Gastrocnemius medialis (tissue), 4 donors: Measurements from ENCODE around the gene MBD3. TPM values are rescaled to one million over a fixed set of nuclear protein-coding genes. Genes with fewer than 3 reads are reported as not detected.
A peak's percentile ranks its signal among the peaks of the same experiment; 100 is the strongest.

Source experiments
- ATAC-seq, 2 donors: fragments of 150-250 bp; one replicate each; pipeline ENCODE4 v1.9.1; 2016
- DNase-seq, 2 donors: peaks; one replicate each; pipeline ENCODE4 v3.0.0-alpha.2; 2019
- H3K27ac ChIP-seq, 4 donors: fragments of 200-600 bp; sonication (generic); 1 replicate in 1 of 4; 2 replicates in 3 of 4; pipeline ENCODE4 v1.5.1; 2016 to 2018; ENCODE audit warnings: mild to moderate bottlenecking in 2 of 4, moderate library complexity in 1 of 4
- H3K27me3 ChIP-seq, 3 donors: fragments of 200-600 bp; sonication (generic) in 2 of 3; 1 replicate in 1 of 3; 2 replicates in 2 of 3; pipeline versions ENCODE4 v1.5.1 to v1.6.0; 2016 to 2019; ENCODE audit warnings: mild to moderate bottlenecking in 1 of 3, moderate library complexity in 1 of 3
- H3K36me3 ChIP-seq, 2 donors: fragments of 200-600 bp; sonication (generic) in 1 of 2; one replicate each; pipeline ENCODE4 v1.5.1; 2017 to 2018
- H3K4me1 ChIP-seq, 2 donors: fragments of 200-600 bp; sonication (generic) in 1 of 2; one replicate each; pipeline ENCODE4 v1.5.1; 2016 to 2017; ENCODE audit warnings: mild to moderate bottlenecking in 2 of 2
- H3K4me3 ChIP-seq, 4 donors: fragments of 200-600 bp; sonication (generic) in 3 of 4; 1 replicate in 1 of 4; 2 replicates in 3 of 4; pipeline ENCODE4 v1.5.1; 2016 to 2019; ENCODE audit warnings: mild to moderate bottlenecking in 2 of 4
- H3K9me3 ChIP-seq, 3 donors: fragments of 200-600 bp; sonication (generic) in 2 of 3; 1 replicate in 1 of 3; 2 replicates in 2 of 3; pipeline ENCODE4 v1.5.1; 2016 to 2019
- CTCF ChIP-seq, 5 experiments: fragments of 450-650 bp in 3 of 5; fragments of 200-600 bp in 2 of 5; sonication (generic) in 2 of 5; IDR thresholded peaks in 4 of 5; conservative IDR thresholded peaks in 1 of 5; 1 replicate in 4 of 5; 2 replicates in 1 of 5; pipeline ENCODE4 v1.5.1; 2016 to 2019; ENCODE audit warnings: antibody characterized with exemption in 5 of 5, mild to moderate bottlenecking in 3 of 5, moderate library complexity in 3 of 5
- POLR2A ChIP-seq, 2 donors: fragments of 450-650 bp; IDR thresholded peaks; one replicate each; pipeline ENCODE4 v1.6.1; 2017; ENCODE audit warnings: antibody characterized with exemption in 2 of 2, mild to moderate bottlenecking in 2 of 2, moderate library complexity in 2 of 2
- in situ Hi-C, 4 donors: fragments of 200-750 bp; cut with MboI; loops; one replicate each; pipeline versions ENCODE4 v1.15.0 to v1.8.0; 2017; ENCODE audit warnings: low sequenced_read_pairs in 4 of 4
- intact Hi-C: fragments of 100-400 bp; cut with DNase I; formaldehyde crosslinking; loops from one replicate; pipeline ENCODE4 v1.15.1; 2023; ENCODE audit warnings: low total_unique reads
- total RNA-seq, 4 donors: library from RNA; depleted of rRNA; stranded (reverse); fragments of >200 nt; gene quantifications; one replicate each; pipeline versions ENCODE4 v1.1.0 to v1.2.3, GENCODE V29; 2016

MBD3 gene
- total RNA-seq, 4 donors from 2014 or later = 66.9 to 147 (median 118) TPM

GRCh38 chr19:1566392-1567115, 26.1 kb downstream of the MBD3 start:
- Histone ChIP-seq H3K36me3 (no peaks in the 10 kb centered on the region), H3K9me3 (no peaks in the 10 kb centered on the region), H3K27me3 (peaks cover 6 to 11% (median 8%) of the 10 kb centered on the region in 3 donors), H3K4me1 (peaks cover 4 to 7% of the 10 kb centered on the region in 2 donors), H3K27ac (peak overlapping the region; percentile 10 to 62 (median 36)), H3K4me3 (peak overlapping the region; percentile 45 to 53 (median 51))
- in situ Hi-C loops = no loop called here
- DNase-seq (no peak), ATAC-seq (peak in 1 of 2 donors; percentile 40)
- intact Hi-C loops = loop anchor here (5.0 kb wide), 1 partner anchor 41 kb away; the partner anchor contains the start of gene UQCR11
- no peak for TF ChIP-seq CTCF (IDR thresholded peaks at IDR 0.05 in 4 of 5, conservative IDR thresholded peaks at IDR 0.05 in 1 of 5)
- TF ChIP-seq POLR2A (IDR thresholded peaks at IDR 0.05) = peak in 1 of 2 donors; percentile 53

GRCh38 chr19:1563251-1563650, 29.4 kb downstream of the MBD3 start:
- DNase-seq (no peak), ATAC-seq (no peak)
- Histone ChIP-seq H3K36me3 (no peaks in the 10 kb centered on the region), H3K4me1 (peaks cover 0 to 3% of the 10 kb centered on the region in 2 donors), H3K9me3 (no peaks in the 10 kb centered on the region), H3K4me3 (no peak overlapping the region), H3K27ac (no peak overlapping the region), H3K27me3 (peaks cover 6 to 11% (median 8%) of the 10 kb centered on the region in 3 donors)
- in situ Hi-C loops (no loop called here), intact Hi-C loops (no loop called here)
- no peak for TF ChIP-seq CTCF (IDR thresholded peaks at IDR 0.05 in 4 of 5, conservative IDR thresholded peaks at IDR 0.05 in 1 of 5)
- no peak for TF ChIP-seq POLR2A (IDR thresholded peaks at IDR 0.05)

- in situ Hi-C loops = no loop called here
- DNase-seq (no peak), ATAC-seq (no peak)
- Histone ChIP-seq H3K36me3 (no peaks in the 10 kb centered on the region), H3K9me3 (no peaks in the 10 kb centered on the region), H3K4me3 (no peak overlapping the region), H3K4me1 (peaks cover 0 to 3% of the 10 kb centered on the region in 2 donors), H3K27ac (no peak overlapping the region), H3K27me3 (peaks cover 2 to 3% (median 3%) of the 10 kb centered on the region in 3 donors)
- TF ChIP-seq CTCF (IDR thresholded peaks at IDR 0.05 in 4 of 5, conservative IDR thresholded peaks at IDR 0.05 in 1 of 5) (no peak), POLR2A (IDR thresholded peaks at IDR 0.05) (no peak)
- intact Hi-C loops = no loop called here
These were observed 31.3 kb downstream of the MBD3 start for GRCh38 chr19:1561236-1561842.

GRCh38 chr19:1560286-1560882, 32.3 kb downstream of the MBD3 start:
- intact Hi-C loops = no loop called here
- no peak for DNase-seq
- Histone ChIP-seq H3K9me3 (no peaks in the 10 kb centered on the region), H3K36me3 (no peaks in the 10 kb centered on the region), H3K4me1 (no peaks in the 10 kb centered on the region), H3K27ac (no peak overlapping the region), H3K27me3 (no peaks in the 10 kb centered on the region), H3K4me3 (no peak overlapping the region)
- no peak for TF ChIP-seq CTCF (IDR thresholded peaks at IDR 0.05 in 4 of 5, conservative IDR thresholded peaks at IDR 0.05 in 1 of 5)
- no peak for TF ChIP-seq POLR2A (IDR thresholded peaks at IDR 0.05)
- ATAC-seq = no peak
- in situ Hi-C loops = no loop called here
